G401.6 (cell line): ENCODE measurements around the gene DCAKD.
"Not testable (repeated sequence)": the region's sequence is repeated elsewhere in the genome, so short reads cannot be mapped to it uniquely, and the experiment has no call there.

Experiments
- FAIRE-seq: peaks from 2 replicates; lab custom pipeline; 2012; peaks lifted over from hg19 to GRCh38; lab: Jason Lieb, UNC

Gene DCAKD

GRCh38 chr17:45063198-45063597 is 11.8 kb upstream of the DCAKD start:
- no peak for FAIRE-seq

GRCh38 chr17:45061606-45062205 is 10.3 kb upstream of the DCAKD start:
- no peak for FAIRE-seq

GRCh38 chr17:45060797-45061605 is 9.6 kb upstream of the DCAKD start, which contains the start of gene NMT1:
NMT1 (plus strand) TSS chr17:45061317; CDS start chr17:45061330, 13 bp downstream.
- FAIRE-seq, result peak; percentile 97

- FAIRE-seq, result no peak
Measured at GRCh38 chr17:45060382-45060796, 9.0 kb upstream of the DCAKD start.

- FAIRE-seq, result no peak
Measured at GRCh38 chr17:45052052-45052772, 780 bp upstream of the DCAKD start.

- FAIRE-seq, result not testable (repeated sequence)
Measured at GRCh38 chr17:45051720-45052051, 254 bp upstream of the DCAKD start.

- FAIRE-seq, result no peak
Measured at GRCh38 chr17:45050481-45051059, 862 bp downstream of the DCAKD start.

GRCh38 chr17:45048795-45049563 is 2.5 kb downstream of the DCAKD start:
- no peak for FAIRE-seq

- FAIRE-seq, result no peak
Measured at GRCh38 chr17:45046537-45047125, 4.8 kb downstream of the DCAKD start.

- no peak for FAIRE-seq
Measured at GRCh38 chr17:45043813-45044540, 7.5 kb downstream of the DCAKD start.

GRCh38 chr17:45042346-45043120 is 8.9 kb downstream of the DCAKD start:
- no peak for FAIRE-seq

GRCh38 chr17:45040459-45040858 is 11.0 kb downstream of the DCAKD start:
- peak; percentile 95 for FAIRE-seq

GRCh38 chr17:45038728-45039634 is 12.5 kb downstream of the DCAKD start:
- peak; percentile 33 for FAIRE-seq

- FAIRE-seq, result peak; percentile 42
Measured at GRCh38 chr17:45036691-45037090, 14.7 kb downstream of the DCAKD start.

- no peak for FAIRE-seq
Measured at GRCh38 chr17:45035848-45036247, 15.6 kb downstream of the DCAKD start.

GRCh38 chr17:45034599-45034998 is 16.8 kb downstream of the DCAKD start:
- no peak for FAIRE-seq

- FAIRE-seq, result no peak
Measured at GRCh38 chr17:45032174-45032541, 19.3 kb downstream of the DCAKD start.

- no peak for FAIRE-seq
Measured at GRCh38 chr17:45031231-45032173, 19.9 kb downstream of the DCAKD start.
